GM18868 (cell line): Measurements from ENCODE around the gene RBM33.
A peak's percentile ranks its signal among the peaks of the same experiment; 100 is the strongest.

Source experiments
- ATAC-seq: cut with Tn5 transposase; IDR thresholded peaks from one replicate; pipeline ENCODE4 v1.9.1; 2021; ENCODE audit warnings: mild to moderate bottlenecking, moderate library complexity; ENCODE audit not compliant: unreplicated experiment

RBM33 gene

GRCh38 chr7:155804897-155805825, 160.7 kb downstream of the RBM33 start:
- peak; percentile 73 for ATAC-seq

GRCh38 chr7:155805826-155806095, 161.3 kb downstream of the RBM33 start:
- peak; percentile 3 for ATAC-seq

- no peak for ATAC-seq
Observed at GRCh38 chr7:155806096-155806871, 161.8 kb downstream of the RBM33 start.

GRCh38 chr7:155807065-155807671, 162.7 kb downstream of the RBM33 start:
- no peak for ATAC-seq

DNA sequence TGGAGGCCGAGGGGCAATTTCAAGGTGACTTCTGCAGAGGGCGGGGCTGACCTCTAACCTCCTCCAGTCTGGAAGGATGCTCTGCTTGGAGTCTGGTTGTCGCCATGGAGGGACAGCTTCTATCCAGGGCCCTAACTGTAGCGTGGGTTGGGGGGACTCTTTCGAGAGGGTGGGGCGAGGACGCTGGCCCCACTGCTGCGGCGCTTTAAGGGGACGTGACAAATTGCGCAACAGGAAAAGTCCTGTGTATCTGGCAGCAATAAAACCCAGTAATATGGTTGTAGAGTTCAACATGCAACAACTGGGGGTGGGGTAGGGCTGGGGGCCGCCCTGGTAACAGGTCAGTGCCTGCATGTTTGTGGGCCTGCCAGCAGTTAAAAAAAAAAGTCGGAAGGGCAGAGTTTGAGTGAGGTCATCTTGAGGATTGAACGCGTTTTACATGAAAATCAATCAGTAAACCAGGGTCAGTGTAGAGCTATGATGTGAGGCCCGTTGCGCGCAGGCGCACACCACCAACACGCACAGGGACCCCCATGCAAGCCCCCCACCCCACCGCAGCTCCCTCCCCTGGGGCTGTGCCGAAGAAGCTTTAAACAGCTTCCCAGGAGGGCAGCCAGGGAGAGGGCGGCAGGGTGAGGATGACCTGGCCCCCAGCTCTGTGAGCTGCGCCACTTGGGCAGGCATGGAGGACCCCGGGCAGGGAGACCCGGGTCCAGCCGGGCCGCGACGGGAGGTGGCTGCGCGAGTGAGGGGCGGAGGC, 163.5 kb downstream of the RBM33 start:
- ATAC-seq = no peak

DNA sequence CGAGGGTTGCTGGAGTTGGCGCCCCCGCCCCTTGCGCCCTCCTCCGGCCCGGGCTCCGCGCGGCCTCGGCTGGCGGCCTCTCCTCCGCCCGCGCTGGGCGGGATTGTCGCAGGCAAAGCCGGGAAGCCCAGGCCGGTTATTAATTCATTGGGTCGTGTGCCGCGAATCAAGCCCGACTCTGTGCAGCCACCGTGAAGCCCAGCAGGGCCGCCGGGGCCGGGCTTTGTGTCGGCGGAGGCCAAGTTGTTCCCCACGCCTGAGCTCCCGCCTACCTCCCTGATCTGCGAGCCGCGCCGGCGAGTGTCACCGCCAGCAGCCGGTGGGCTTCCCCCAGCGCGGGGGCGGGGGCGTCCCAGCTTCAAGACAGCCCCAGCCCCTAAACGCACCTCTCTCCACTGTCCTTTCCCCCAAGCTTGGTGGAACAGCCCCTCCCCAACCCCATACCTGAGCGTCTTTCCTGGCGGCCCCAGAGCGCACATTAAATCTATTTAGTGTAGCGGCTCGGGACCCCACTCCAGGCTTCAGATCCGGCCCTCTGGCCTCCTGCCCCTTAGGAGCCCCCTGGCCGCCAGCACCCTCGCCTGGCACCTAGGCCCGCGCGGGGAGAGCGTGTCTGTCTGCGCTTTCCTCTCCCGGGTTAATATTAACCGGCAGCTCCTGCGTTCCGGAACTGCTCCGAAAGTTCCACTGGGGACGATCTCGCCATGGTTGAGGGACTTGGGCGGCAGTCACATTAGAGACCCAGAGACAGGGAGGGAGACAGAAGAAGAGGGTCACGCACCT, 164.3 kb downstream of the RBM33 start:
- no peak for ATAC-seq

- ATAC-seq = no peak
Observed at GRCh38 chr7:155809332-155809946, 165.0 kb downstream of the RBM33 start.

- ATAC-seq = no peak
Observed at GRCh38 chr7:155809947-155810769, 165.7 kb downstream of the RBM33 start.

- no peak for ATAC-seq
Observed at GRCh38 chr7:155810770-155811559, 166.5 kb downstream of the RBM33 start.

GRCh38 chr7:155811560-155811894, 167.1 kb downstream of the RBM33 start:
- no peak for ATAC-seq

DNA sequence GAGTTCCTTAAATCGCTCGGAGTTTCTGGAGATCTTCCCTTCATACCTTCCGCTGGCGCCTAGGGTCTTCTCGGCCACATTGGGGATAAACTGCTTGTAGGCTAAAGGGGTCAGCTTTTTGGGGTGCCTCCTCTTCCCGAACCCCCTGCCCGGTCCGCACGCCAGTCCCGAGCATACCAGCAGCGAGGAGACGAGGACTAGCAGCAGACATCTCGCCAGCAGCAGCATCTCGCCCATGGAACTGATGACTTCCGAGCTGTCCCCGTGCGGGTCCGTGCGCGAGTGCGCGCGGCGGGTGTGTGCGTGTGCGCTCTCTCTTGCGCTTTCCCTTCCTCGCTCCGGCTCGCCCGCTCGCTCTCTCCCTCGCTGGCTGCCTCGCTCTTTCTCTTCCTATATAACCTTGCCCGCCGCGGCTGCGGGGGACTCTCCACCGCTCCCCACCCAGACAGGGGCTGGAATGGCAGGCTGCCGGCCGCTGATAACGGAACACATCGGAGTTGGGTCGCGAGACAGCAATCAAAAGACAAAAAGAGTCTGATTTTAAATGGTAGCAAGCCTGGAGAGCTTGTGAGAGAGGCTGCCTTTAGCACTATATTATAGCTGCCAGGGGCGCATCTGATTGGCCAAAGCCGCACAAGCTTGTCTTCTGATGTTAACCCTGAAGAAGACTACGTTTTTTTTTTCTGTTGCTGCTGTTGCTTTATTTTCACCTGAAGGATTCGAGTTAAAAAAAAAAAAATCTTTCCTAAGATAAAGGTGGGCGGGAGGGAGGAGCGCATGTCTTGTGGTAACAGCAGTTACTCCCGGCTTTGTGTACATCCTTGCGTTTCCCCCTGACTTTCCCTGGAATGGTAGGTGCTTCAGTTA, 167.7 kb downstream of the RBM33 start, which contains the start of gene SHH:
Gene SHH (minus strand): TSS at position 569 of the 867 bp plus-strand sequence. CDS start 341 bp downstream, at position 228.
- ATAC-seq = no peak

GRCh38 chr7:155813125-155813524, 168.7 kb downstream of the RBM33 start:
- ATAC-seq = no peak

- ATAC-seq = no peak
Observed at GRCh38 chr7:155813546-155814315, 169.3 kb downstream of the RBM33 start.

DNA sequence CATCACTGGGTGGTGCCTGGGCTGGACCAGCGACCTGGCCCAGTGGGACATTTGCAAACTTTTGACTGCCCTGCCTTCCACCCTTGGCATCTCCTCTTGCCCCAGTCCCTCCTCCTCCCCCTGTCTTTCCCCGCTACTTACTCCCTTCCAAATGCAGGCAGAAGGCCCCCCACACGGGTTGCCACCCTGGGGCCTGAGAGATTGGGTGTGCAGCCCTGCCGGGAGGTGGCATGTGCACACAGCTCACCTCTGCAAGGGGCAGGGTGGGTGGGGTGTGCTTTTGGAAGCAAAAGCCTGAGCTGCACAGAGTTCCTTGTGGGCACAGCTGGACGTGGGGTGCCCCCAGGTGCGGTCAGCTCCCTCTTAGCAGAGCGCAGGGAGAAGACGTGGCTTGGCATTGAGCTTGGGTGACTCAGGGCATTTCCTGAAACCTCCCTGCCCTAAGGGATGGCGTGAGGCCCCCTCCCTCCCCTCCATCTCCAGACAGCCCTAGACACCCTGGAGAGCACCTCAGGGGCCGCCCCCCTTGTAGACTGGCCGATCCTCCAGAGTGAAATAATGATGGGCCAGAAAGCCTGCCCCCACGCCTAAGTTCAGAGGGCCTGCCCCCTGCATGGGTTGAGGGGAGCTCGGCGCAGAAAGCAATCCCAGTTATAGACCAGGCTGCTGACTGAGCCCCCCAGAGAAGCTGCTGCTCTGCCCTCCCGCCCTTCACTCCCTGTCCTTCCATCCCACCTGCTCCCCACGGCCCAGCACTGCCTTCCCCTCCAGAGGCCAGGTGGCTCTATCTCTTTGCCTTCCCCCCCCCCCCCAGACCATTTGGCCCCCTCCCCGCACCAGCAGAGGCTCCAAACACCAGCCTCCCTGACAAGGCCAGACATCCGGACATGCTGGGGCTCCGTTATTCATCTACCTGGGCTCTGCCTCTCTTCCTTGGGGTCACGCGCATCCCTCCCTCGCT, 170.1 kb downstream of the RBM33 start:
- no peak for ATAC-seq
